Measurements from ENCODE around the gene SARDH. TPM values are rescaled to one million over a fixed set of nuclear protein-coding genes. Genes with fewer than 3 reads are reported as not detected.

The SARDH gene
- total and polyA plus RNA-seq, 8 donors: 8.9 to 43.3 (median 20.5) TPM

- Histone ChIP-seq H3K27me3 (peaks cover 0 to 5% (median 2%) of the 10 kb centered on the region in 4 donors), H3K9me3 (no peaks in the 10 kb centered on the region), H3K4me1 (no peaks in the 10 kb centered on the region), H3K27ac (no peak overlapping the region), H3K36me3 (no peaks in the 10 kb centered on the region), H3K4me3 (no peak overlapping the region)
- no peak for FAIRE-seq
- no peak for ATAC-seq
- DNase-seq: no peak
- no peak for TF ChIP-seq CTCF (IDR thresholded peaks at IDR 0.05)
- intact Hi-C loops (cut with DNase I): no loop called here
- WGBS, 2 donors: 57 to 65% methylated on average over 10 of the region's 10 CpGs
These were observed 124.1 kb downstream of the SARDH start for GRCh38 chr9:133614056-133614455.

Other genes with a start within 250 kb of the SARDH start
- gene MYMK, start 213.4 kb downstream of the SARDH start, total RNA-seq: not detected
- gene MYMK, start 213.4 kb downstream of the SARDH start, polyA plus RNA-seq: not detected
- gene ADAMTSL2, start 203.6 kb downstream of the SARDH start, total RNA-seq: 1 to 10 TPM; 1.5 to 5.5 (median 2.6) TPM
- gene ADAMTSL2, start 203.6 kb downstream of the SARDH start, polyA plus RNA-seq: 10 to 100 TPM in 1 of 2 donors, 1 to 10 TPM in 1; 9.0 to 12.9 TPM
- not detected for gene FAM163B, start 129.0 kb downstream of the SARDH start, total RNA-seq
- gene FAM163B, start 129.0 kb downstream of the SARDH start, polyA plus RNA-seq: not detected
- gene DBH, start 102.0 kb downstream of the SARDH start, total RNA-seq: not detected
- gene DBH, start 102.0 kb downstream of the SARDH start, polyA plus RNA-seq: under 1 TPM; 0.08 to 0.09 TPM

All from pancreas (tissue), 10 donors.